Right renal cortex interstitium (tissue), 3 donors: Measurements from ENCODE around the gene CHN1. TPM values are rescaled to one million over a fixed set of nuclear protein-coding genes. Genes with fewer than 3 reads are reported as not detected.

Source experiments
- DNase-seq, 3 donors: peaks; one replicate each; pipeline ENCODE4 v3.0.0-alpha.2; 2013; ENCODE audit warnings: low read depth in 3 of 3, low spot score in 2 of 3
- polyA plus RNA-seq, 3 donors: library from polyadenylated mRNA; unstranded; fragments of 120-200 nt; gene quantifications; one replicate each; pipeline ENCODE4 v1.2.1, GENCODE V29; 2013; ENCODE audit not compliant: insufficient read length in 3 of 3

Gene CHN1
- polyA plus RNA-seq, 3 donors, result 29.3 to 32.1 (median 31.4) TPM

DNA sequence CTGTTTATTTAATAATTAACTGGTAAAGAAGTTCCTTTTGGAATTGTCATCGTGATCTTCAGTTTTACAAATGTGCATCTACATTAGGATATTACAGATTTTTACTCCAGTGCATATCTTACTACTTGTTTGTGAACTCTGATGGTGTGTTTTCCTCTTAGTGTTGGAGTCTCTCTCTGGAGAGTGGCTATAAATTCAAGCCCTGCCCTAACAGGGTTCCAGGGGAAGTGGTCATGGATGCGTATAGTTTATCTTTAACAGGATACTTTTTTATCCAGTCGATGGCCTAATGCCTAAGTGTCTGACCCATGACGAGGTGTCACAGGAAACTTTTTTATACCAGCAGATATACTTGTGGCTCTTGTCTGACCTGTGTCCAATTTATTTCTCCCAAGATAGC, 75.4 kb downstream of the CHN1 start:
- DNase-seq, result no peak

DNA sequence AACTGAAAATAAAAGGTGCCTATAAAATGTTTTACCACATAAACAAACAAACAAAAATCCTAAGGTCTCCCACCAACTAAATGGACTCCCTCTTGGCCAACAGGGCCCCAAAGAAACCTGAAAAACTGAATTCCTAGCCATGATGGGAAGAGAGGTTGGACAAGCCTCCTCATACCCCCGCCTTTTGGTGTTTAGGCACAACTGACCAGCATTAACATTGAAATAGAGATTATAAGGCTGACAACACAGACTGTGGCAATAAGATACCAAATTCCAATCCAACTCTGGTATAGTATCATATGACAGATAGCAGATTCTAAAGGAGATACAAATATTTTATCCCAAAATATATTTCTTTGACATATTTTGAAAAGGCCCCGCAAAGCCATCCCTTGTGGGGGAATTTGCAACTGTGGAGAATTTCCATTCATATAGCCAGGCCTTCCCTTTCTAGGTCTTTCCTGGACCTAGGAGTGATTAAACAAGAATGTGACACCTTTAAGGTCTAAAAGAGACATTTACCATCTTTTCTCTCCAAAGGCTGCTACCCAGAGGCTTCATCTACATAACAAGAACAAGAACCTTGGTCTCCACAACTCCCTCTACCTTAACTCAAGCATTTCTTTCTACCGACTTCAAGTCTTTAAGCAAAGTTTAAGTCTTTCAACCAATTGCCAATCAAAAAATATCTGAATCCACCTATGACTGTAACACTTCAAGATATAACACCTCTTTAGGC, 80.0 kb downstream of the CHN1 start:
- DNase-seq, result no peak

DNA sequence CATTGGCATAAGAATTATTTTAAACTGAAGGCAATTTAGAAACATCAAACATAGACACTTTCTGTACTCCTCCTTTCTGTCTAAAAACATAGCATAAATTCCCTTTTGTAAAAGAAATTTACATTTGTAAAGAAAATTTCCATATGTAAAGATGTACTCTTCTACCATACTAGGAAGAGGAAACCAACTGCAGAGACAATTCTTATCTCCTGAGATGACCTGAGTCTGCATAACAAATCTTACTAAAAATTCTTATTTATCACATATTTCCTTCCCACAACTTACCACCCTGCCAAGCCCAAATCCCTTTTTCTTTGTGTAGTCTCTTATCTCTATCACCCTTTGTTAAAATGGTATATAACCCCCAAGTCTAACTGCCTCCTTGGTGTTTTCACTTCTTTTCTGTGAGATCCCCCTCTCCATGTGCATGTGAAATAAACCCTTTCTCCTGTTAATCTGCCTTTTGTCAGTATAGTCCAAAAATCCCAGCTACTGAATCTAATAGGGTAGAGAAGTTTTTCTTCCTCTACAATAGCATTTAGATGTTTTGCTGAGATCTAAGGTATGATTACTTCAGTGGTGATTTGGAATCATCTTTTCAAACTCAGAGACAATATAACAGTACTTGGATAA, 81.0 kb downstream of the CHN1 start:
- DNase-seq, result no peak

DNA sequence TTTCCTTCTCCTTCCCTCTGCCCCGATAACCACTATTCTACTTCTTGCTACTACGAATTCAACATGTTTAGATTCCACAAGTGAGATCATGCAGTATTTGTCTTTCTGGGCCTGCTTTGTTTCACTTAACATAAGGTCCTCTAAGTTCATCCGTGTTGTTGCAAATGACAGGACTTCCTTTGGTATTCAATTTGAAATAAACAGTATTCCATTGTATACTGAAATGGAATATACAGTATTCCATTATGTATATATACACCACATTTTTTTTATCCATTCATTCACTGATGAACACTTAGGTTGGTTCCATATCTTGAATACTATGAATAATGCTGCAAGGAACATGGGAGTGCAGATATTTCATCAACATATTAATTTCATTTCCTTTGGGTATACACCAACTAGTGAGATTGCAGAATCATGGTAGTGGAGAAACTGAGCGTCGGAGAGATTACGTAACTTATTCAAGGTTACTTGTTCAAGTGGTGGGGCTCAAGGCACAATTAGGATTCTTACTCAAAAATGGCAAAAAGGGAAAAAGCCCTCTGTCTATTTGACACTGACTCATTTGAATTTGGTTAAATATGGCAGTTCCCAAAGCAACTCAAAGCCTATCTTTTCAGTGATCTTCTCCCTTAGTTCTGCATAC, 85.1 kb downstream of the CHN1 start:
- DNase-seq, result no peak

DNA sequence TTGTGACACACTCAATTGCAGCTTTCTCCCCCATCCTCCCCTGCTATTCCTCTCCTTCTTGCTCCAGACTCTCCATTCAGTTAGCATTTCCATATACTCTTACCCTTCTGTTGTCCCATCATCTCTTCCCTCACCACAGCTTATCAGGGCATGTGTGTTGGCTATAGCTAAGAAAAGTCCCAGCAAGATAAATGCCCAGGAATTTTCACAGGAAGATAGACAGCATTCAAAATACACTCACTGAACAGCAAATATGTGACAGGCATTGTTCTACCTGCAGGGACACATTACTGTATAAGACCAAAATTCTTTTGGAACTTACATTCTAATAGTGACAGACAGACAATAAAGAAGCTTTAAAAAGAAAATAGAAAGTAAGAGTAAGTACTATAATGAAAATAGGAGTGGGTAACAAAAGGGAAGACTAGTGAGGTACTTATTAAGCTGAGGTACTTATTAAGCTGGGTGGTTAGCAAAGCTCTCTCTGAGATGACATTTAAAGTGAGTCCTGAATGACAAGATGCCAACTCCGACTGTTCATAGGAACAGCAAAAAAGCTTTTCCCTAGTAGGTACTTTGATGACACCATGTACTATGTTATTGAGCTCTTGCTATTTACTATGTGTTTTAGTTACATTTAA, 86.2 kb downstream of the CHN1 start:
- no peak for DNase-seq

DNA sequence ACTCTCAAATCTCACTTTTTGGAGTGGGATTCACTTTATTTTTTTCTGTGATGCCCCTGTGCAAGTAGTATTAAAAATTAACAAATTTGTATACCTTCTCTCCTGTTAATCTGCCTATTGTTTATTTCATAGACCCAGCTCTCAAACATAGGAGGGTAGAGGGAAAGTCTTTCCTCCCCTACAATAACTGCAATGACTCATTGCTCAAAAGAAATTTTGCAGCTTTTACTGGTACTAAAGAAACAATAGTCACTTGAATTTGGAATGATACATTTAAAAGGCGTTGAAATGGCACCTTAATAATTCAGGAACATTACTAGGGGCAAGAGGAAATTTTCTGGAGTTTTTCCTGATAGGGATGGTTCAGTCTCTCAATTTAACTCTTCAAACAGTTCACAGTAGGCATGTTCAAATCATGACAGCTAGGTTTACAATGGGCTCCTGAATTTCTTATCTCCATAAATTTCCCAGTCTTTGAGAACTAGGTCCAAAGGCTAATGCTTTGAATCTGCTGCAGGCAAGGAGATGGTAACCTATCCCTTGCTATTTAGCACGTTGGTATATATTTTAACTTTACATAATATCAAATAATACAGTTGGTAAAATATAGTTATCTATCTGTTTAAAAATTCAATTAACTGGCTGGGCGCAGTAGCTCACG, 88.8 kb downstream of the CHN1 start:
- no peak for DNase-seq

DNA sequence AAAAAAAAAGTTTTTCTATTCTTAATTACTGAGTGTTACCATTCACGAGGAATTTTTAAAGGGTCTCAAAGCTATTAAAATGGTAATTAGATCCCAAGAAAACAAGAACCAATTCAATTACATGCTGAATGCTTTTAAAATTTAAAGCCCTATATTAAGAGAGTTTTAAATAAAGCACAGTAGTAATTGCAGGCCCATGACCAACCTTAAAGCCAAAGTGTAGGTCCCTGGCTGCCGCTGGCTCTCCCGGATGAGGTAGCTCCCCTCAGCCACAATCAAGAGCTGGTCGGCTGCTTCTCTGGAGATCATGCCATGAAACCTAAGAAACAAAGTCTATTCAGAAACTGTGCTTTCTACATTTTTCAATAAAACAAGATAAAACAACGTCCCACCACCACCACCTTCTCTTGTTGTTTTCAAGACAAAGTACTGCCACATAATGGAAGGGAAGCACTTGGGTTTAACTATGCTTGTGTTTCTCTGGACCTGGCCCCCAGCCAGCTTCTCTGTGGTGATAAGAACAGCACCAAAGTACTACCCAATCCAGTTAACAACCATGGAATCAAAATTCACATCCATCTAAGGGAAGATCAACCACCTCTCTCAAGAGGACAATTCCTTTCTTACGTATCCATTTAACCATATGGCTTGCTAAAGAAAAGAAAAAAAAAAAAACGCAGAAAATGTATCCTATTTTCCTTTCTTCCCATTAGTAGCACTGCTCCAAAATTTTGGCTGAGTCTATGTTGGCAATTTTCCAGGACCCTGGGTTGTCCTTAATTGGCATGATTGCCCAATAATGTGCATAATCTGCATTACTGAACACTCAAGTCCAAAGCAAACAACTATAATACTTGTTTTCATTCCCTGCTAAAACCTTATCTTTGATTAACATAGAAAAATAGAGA, 90.1 kb downstream of the CHN1 start:
- DNase-seq, result no peak

DNA sequence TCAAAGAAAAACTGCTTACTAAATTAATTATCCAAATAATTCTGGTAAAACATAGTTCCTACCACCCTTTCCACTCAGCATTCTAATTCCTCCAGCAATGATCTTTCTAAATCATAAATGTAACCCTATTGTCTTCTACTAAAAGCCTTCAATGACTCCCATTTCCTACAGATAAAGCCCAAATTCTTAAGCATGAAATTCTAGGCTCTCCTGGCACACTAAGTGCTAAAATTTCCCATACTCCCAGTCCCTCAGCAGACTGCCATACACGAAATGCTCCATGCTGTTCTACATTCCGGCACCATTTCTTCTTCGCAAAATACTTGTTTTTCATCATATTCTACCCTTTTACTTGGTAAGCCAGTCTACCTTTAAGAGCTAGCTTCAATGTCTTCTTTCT, 96.9 kb downstream of the CHN1 start:
- DNase-seq, result no peak

DNA sequence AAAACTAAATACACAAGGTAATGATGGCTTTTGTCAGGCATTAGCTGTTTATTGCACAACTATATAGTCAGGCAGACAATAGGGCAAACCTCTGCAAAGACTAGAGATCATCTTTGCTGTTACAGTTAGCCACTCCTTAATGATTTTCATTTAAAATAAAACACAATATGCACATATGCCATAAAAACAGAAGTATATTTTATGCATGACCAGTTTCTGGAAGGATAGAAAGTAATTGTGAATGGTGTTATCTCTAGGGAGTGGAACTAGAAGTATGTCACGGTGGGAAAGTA, 102.0 kb downstream of the CHN1 start:
- DNase-seq, result no peak

DNA sequence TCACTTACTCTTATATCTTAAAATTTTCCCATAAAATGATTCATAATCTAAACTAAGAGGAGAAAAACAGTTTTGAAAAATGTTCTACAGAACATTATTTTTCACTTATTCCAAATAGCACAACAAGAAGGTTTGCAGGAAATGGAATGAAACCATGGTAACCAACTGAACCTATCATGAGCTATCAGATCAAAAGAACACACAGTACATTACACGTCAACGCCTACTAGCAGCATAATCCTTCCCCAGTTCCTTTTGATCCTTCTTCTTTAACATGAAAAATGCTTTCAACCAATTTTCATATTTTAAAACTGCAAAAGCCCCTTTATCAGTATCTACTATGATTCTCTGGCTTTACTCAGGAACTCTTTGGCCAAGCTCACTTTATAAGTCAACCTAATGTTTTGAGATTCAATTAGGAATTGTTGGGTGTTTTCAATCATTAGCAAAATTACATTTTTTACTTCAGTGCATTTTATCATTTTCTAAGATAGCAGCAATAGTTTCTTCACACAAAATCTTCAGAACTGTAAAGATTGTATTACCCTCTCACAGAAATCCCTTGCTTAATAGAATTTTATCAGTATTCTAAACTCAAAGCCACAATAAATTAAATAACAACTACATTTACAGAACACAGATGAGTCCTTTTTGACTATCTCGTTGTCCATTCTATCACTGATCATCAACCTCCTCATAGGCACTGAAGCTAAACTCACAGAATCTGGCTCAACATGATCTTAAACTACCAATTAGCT, 102.5 kb downstream of the CHN1 start:
- no peak for DNase-seq

DNA sequence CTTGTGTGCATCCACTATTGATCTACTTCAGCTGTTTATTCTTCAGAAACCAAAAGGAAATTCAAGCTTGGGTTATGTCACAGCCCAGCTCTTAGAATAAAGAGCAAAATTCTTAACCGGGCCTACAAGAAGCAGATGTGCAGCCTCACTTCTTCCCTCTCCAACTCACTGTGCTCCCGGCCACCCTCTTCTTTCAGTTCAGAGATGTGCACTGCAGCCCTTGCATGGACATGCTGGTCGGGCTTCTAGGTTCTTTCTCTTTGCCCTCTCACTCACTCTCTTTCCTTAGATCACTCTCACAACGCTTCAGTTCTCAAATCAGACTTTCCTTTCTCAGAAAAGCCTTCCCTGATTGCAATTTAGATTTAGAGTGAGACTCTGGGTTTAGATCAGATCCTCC, 104.1 kb downstream of the CHN1 start:
- no peak for DNase-seq

DNA sequence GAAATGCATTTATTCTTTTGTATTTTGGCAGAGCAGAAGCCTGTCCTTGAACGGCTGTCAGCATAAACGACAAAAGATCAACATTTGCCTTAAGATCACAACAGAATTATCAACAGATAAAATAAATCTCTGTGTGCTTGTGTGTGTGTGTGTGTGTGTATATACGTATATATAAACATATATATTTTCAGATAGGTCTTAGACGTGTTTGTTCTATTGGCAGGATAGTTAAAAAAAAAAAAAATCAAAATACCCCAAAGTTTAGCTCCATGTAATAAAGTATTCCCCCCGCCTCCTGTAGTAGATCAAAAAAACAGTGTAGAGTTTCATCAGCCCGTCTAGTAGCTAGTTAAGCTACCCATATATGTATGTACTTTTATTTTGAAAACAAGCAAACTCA, 107.9 kb downstream of the CHN1 start:
- no peak for DNase-seq

DNA sequence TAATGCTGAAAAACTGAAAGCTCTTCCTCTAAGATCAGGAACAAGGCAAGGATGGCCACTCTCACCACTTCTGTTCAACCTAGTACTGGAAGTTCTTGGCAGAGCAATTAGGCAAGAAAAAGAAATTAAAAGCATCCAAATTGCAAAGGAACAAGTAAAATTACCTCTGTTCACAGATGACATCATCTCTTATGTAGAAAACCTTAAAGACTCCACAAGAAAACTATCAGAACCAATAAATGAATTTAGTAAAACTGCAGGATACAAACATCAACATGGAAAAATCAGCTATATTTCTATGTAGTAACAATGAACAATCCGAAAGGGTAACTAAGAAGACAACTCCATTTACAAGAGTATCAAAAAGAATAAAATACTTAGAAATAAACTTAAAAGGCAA, 112.2 kb downstream of the CHN1 start:
- no peak for DNase-seq

DNA sequence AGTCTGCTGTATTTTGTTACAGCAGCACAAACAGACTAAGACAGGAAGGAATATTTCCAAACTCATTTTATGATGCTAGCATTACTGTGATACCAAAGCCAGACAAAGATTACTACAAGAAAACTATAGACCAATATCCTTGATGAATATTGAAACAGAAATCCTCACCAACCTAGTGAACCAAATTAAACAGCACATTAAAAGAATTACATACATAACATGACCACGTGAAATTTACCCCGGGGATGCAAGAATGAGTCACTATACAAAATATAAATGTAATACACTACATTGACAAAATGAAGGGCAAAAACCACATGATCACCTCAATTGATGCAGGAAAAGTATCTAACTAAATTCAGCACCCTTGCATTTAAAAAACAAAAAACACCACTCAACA, 112.6 kb downstream of the CHN1 start:
- DNase-seq, result no peak

DNA sequence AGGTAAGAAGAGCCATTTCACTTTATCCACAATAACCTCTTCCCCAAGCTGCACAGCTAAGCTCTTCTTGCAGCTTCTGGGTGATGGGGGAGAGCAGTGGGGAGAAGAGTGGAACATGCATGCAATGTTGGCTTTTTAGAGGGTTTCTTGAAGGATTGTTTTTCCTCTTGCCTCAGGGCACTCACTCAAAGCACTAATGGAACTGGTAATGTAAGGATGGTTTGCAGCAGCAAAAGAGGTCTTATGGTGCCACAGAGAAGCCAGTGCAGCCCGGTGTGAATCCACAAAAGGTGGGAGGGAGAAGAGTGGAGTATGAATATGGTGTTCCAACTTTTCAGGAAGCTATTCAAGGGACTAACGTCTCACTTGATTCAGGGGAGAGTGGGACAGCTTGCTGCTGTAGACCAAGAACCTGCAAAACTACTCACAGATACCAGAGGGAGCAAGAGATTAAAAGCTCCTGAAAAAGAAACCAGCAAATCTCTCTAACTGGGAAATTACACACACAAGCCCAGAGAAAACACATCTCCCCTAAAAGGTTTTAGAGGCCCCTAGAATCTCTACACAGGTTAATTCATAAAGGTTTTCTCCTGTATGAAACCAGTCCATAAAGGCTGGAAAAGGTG, 116.4 kb downstream of the CHN1 start:
- no peak for DNase-seq

DNA sequence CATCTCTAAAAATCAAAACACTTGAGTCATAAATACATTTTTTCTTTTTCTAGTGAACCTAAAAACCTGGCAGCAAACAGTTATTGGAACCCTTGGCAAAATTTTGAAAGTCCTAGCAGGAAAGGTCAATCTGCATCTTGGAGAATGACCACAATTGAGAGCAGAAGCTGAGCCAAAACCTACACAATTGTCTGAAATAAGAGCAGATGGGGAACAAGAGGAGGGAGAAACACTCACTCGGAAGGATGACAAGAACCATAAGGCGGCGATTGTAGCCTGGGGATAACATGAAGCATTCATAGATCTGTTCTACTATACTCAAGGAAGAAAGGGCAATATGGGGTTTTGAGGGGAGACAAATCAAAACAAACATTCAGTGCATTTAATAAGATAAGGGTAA, 117.0 kb downstream of the CHN1 start:
- DNase-seq, result no peak

DNA sequence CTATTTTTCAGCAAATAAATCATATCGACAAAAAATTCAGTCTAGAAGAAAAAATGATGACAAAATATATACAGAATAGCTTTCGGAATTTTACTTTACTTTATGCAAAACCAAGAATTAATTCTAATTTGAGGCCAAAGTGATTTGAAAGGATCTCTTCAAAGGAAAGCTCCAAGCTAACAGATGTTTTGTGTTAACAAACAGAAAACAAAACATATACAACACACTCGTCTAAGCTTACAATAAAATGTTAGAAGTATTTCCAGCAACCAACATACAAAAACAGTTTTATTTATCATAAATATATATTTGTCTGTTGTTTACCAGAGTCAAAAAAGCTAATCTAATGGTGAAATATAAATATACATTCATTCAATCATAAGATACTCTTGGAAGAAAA, 122.8 kb downstream of the CHN1 start:
- no peak for DNase-seq

DNA sequence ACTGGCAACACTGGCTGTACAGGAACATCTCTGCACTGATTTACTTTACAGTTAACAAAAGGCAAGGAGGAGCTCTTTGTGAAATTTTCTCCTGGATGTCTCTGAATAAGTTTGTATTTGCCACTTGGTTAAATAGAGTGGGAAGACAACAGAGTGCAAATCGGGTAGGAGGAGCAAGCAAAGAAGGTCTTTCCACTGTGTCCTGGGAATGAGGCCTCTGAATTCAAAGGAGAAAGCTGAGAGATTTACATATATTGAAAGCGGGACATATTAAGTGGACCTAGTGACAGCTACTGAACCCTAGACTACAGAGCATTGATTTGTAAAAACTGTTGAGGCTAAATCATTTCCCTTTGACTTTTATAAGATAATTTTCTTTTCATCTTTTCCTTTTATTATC, 123.5 kb downstream of the CHN1 start:
- no peak for DNase-seq

DNA sequence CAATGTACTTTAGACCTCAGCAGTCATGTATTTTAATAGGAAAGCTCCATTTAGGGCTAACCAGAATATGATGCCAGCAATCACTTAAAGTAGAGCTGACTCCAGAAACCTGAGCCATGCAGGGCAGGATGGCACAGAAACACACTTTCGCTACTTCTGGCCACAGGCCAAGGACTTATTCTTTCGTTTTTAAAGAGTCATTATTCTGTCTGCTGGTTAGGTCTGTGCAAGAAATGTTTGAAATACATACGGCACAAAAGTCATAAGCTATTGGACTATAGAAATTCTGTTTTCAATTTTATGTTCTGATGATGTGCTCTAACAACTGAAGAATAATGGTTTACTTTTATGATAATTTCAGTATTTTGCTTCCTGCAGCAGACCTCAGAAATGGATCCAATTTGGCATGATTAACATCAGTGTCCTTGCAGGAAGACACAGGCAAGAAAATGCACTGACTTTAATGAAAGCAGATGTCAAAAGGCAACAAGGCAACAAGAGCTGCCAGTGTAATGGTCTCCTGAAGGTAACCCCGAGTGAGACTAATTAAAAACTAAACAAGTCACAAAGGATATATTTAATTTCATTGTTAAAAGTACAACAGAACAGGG, 126.5 kb downstream of the CHN1 start:
- DNase-seq, result no peak
